ENCODE measurements around the gene DOK4. TPM values are rescaled to one million over a fixed set of nuclear protein-coding genes. Genes with fewer than 3 reads are reported as not detected.

Gene DOK4
- total RNA-seq, 1 donor from 2014 or later = 83.6 TPM

DNA sequence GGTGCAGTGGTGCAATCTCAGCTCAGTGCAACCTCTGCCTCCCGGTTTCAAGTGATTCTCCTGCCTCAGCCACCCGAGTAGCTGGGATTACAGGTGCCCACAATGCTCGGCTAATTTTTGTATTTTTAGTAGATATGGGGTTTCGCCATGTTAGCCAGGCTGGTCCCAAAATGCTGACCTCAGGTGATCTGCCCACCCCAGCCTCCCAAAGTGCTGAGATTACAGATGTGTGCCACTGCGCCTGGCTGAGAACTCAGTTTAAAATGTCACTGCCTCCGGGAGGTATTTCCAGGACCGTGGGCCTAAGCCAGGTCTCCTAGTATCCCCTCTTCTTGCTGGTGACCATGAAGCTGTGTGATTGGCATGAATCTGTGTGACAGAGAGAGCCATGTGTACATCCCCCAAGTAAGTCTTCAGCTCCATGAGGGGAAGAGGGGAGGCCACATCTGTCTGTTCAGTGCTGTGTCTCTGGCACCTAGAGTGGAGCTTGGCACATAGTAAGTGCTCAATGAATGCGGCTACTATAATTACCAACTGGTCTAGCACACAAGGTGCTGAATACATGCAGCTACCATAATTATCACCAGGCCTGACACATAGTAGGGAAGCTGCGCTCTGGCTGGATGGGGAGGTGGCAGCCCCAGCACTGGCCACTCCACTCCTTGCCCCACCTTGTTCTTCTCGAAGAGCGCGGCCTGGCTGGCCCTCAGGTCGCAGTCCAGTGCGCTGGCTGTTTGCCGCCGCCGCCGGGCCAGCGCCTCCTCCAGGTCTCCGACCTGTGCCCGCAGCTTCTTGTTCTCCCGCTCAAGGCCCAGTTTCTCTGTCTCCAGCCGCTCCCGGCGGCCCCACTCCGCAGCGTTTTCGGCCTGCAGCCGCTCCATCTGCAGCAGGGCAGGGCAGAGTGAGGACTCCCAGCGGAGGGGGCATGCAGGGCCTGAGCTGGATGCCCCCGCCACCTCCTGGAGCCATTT is 31.4 kb upstream of the DOK4 start:
- H3K4me3 Mint-ChIP-seq = no peak overlapping the region
- peaks cover 32% of the 10 kb centered on the region for H3K4me1 Mint-ChIP-seq
- DNase-seq (ENCODE audit: low spot score in 2 of 2, unreplicated experiment in 2 of 2) = no peak
- no peak overlapping the region for H3K27ac Mint-ChIP-seq
- H3K27me3 Mint-ChIP-seq (ENCODE audit: low read depth) = no peaks in the 10 kb centered on the region
- TF ChIP-seq, protein P1, sequence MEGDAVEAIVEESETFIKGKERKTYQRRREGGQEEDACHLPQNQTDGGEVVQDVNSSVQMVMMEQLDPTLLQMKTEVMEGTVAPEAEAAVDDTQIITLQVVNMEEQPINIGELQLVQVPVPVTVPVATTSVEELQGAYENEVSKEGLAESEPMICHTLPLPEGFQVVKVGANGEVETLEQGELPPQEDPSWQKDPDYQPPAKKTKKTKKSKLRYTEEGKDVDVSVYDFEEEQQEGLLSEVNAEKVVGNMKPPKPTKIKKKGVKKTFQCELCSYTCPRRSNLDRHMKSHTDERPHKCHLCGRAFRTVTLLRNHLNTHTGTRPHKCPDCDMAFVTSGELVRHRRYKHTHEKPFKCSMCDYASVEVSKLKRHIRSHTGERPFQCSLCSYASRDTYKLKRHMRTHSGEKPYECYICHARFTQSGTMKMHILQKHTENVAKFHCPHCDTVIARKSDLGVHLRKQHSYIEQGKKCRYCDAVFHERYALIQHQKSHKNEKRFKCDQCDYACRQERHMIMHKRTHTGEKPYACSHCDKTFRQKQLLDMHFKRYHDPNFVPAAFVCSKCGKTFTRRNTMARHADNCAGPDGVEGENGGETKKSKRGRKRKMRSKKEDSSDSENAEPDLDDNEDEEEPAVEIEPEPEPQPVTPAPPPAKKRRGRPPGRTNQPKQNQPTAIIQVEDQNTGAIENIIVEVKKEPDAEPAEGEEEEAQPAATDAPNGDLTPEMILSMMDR (IDR thresholded peaks at IDR 0.05; ENCODE audit: unreplicated experiment) = no peak
- no peaks in the 10 kb centered on the region for H3K9me3 Mint-ChIP-seq
- peaks cover 24% of the 10 kb centered on the region for H3K36me3 Mint-ChIP-seq

DNA sequence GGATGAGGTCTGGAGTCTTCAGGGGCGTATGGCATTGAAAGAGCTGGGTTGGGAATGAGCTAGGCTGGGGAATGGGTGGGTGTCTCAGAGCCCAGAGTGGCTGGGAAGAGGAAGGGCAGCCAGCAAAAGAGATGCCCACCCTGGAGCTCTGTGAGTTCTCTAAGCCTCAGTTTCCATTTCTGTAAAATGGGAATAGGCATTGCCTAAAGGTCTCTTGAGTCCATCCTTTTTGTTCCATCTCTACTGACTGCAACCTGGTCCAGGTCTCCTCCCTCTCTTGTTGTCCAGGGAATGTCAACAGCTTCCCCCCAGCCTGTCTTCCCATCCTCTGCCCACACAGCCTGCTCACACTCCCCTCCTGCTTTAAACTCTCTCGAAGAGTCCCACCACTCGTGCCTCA is 30.5 kb upstream of the DOK4 start:
- DNase-seq (ENCODE audit: low spot score in 2 of 2, unreplicated experiment in 2 of 2) = no peak
- TF ChIP-seq, protein P1 (IDR thresholded peaks at IDR 0.05; ENCODE audit: unreplicated experiment) = no peak
- Mint-ChIP-seq H3K27ac (no peak overlapping the region), H3K4me1 (peaks cover 35% of the 10 kb centered on the region), H3K4me3 (no peak overlapping the region), H3K36me3 (peaks cover 26% of the 10 kb centered on the region), H3K27me3 (ENCODE audit: low read depth) (no peaks in the 10 kb centered on the region), H3K9me3 (no peaks in the 10 kb centered on the region)

DNA sequence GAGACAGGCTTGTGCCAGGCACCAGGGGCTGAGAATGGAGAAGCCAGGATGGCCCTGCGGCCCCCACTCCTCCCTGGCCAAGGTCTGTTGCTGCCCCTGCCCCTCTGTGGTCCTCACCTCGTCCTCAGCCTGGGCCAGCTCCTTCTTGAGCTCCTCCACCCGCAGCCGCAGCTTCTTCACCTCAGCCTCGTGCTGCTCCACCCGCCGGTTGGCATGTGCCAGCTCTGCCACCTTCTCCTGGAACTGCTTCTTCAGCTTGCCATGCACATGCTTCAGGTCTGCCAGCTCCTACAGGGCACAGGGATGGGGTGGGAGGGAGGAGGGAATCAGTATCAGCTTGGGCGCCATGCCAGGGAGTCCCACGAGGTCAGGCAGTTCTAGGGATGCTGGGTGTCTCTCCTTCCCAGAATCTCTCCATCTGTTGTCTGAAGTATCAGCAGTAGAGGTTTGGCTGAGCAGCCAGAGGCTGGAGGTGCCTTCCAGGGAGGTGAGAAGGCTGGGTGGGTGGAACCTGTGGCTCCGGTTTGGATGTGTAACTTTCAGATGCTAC is 30.0 kb upstream of the DOK4 start:
- H3K9me3 Mint-ChIP-seq = no peaks in the 10 kb centered on the region
- H3K4me3 Mint-ChIP-seq = no peak overlapping the region
- H3K27ac Mint-ChIP-seq = no peak overlapping the region
- H3K36me3 Mint-ChIP-seq = peaks cover 26% of the 10 kb centered on the region
- no peak for DNase-seq (ENCODE audit: low spot score in 2 of 2, unreplicated experiment in 2 of 2)
- peaks cover 35% of the 10 kb centered on the region for H3K4me1 Mint-ChIP-seq
- TF ChIP-seq, protein P1 (IDR thresholded peaks at IDR 0.05; ENCODE audit: unreplicated experiment) = no peak
- H3K27me3 Mint-ChIP-seq (ENCODE audit: low read depth) = no peaks in the 10 kb centered on the region

DNA sequence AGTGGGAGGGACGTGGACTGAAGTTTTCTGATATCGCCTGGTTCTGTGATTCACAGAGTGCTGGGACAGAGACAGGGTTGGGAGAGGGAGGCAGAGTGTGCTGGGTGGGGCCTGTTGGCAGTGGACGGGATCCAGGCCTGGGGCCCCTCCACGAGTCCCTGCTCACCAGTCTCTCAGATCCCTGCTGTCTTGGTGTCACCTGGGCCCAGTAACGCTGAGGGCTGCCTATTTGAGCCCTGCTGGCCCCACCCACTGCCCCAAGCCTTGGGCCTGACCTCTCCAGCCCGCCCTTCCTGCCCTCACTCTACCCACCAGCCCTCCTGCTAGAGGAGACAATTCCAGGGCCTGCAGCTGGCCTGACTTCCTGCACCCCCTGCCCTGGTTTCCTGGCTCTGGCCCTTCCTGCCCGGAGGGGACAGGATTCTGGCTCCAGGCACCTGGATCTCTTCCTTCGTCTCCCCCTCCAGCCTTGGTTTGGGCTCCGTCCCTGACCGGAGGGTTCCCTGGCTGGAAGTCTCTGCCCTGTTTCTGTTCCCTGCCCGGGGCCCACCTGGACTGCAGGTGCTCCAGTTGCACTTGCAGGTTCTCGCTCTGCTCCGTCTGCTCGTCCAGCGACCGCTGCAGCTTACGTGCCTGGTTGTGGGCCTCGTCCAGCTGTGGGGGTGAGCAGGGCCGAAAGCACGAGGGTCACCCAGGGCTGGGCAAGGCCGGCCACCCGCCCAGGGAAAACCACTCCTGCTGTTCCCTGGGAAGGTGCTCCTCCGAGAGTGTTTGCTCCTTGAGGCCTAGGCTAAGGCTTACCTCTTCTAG is 28.7 kb upstream of the DOK4 start:
- Mint-ChIP-seq H3K9me3 (no peaks in the 10 kb centered on the region), H3K4me1 (peaks cover 44% of the 10 kb centered on the region), H3K27me3 (ENCODE audit: low read depth) (no peaks in the 10 kb centered on the region), H3K36me3 (peaks cover 23% of the 10 kb centered on the region), H3K4me3 (no peak overlapping the region), H3K27ac (peak overlapping the region; percentile 0)
- no peak for DNase-seq (ENCODE audit: low spot score in 2 of 2, unreplicated experiment in 2 of 2)
- TF ChIP-seq, protein P1 (IDR thresholded peaks at IDR 0.05; ENCODE audit: unreplicated experiment) = no peak

DNA sequence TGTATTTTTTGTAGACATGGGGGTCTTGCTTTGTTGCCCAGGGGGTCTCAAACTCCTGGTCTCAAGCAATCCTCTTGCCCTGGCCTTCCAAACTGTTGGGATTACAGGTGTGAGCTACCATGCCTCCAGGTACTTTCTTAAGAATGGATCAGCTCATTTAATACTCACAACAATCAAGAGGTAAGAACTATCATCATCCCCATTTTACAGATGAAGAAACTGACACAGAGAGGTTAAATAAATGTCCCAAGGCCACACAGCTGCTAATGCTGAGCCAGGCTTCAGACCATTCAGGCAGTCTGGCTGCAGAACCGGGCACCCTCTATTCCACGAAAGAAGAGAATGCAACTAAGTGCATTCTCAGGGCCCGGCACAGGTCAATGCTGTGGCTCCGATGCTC is 28.1 kb upstream of the DOK4 start:
- Mint-ChIP-seq H3K9me3 (no peaks in the 10 kb centered on the region), H3K4me3 (no peak overlapping the region), H3K4me1 (peaks cover 50% of the 10 kb centered on the region), H3K27ac (peak overlapping the region; percentile 96), H3K27me3 (ENCODE audit: low read depth) (no peaks in the 10 kb centered on the region), H3K36me3 (peaks cover 23% of the 10 kb centered on the region)
- TF ChIP-seq, protein P1 (IDR thresholded peaks at IDR 0.05; ENCODE audit: unreplicated experiment) = no peak
- no peak for DNase-seq (ENCODE audit: low spot score in 2 of 2, unreplicated experiment in 2 of 2)

Data from mesothelial cell of epicardium (in vitro differentiated cells).